Gastrocnemius medialis (tissue), 4 donors: ENCODE measurements around the gene ANKRD11.

Experiments used
- POLR2A ChIP-seq, 2 donors: fragments of 450-650 bp; IDR thresholded peaks; one replicate each; pipeline ENCODE4 v1.6.1; 2017; ENCODE audit warnings: antibody characterized with exemption in 2 of 2, mild to moderate bottlenecking in 2 of 2, moderate library complexity in 2 of 2
- TF ChIP-seq, protein P1 (sequence below), 5 experiments: fragments of 450-650 bp in 3 of 5; fragments of 200-600 bp in 2 of 5; sonication (generic) in 2 of 5; IDR thresholded peaks in 4 of 5; conservative IDR thresholded peaks in 1 of 5; 1 replicate in 4 of 5; 2 replicates in 1 of 5; pipeline ENCODE4 v1.5.1; 2016 to 2019; ENCODE audit warnings: antibody characterized with exemption in 5 of 5, mild to moderate bottlenecking in 3 of 5, moderate library complexity in 3 of 5

- TF ChIP-seq, protein P1, sequence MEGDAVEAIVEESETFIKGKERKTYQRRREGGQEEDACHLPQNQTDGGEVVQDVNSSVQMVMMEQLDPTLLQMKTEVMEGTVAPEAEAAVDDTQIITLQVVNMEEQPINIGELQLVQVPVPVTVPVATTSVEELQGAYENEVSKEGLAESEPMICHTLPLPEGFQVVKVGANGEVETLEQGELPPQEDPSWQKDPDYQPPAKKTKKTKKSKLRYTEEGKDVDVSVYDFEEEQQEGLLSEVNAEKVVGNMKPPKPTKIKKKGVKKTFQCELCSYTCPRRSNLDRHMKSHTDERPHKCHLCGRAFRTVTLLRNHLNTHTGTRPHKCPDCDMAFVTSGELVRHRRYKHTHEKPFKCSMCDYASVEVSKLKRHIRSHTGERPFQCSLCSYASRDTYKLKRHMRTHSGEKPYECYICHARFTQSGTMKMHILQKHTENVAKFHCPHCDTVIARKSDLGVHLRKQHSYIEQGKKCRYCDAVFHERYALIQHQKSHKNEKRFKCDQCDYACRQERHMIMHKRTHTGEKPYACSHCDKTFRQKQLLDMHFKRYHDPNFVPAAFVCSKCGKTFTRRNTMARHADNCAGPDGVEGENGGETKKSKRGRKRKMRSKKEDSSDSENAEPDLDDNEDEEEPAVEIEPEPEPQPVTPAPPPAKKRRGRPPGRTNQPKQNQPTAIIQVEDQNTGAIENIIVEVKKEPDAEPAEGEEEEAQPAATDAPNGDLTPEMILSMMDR (IDR thresholded peaks at IDR 0.05 in 4 of 5, conservative IDR thresholded peaks at IDR 0.05 in 1 of 5) = no peak
- no peak for TF ChIP-seq POLR2A (IDR thresholded peaks at IDR 0.05)
These were observed 85.8 kb downstream of the ANKRD11 start for GRCh38 chr16:89404561-89404960.
